Measurements from ENCODE around the gene APOBEC3C.
A peak's percentile ranks its signal among the peaks of the same experiment; 100 is the strongest.
"Not testable (repeated sequence)": the region's sequence is repeated elsewhere in the genome, so short reads cannot be mapped to it uniquely, and the experiment has no call there.

The APOBEC3C gene

DNA sequence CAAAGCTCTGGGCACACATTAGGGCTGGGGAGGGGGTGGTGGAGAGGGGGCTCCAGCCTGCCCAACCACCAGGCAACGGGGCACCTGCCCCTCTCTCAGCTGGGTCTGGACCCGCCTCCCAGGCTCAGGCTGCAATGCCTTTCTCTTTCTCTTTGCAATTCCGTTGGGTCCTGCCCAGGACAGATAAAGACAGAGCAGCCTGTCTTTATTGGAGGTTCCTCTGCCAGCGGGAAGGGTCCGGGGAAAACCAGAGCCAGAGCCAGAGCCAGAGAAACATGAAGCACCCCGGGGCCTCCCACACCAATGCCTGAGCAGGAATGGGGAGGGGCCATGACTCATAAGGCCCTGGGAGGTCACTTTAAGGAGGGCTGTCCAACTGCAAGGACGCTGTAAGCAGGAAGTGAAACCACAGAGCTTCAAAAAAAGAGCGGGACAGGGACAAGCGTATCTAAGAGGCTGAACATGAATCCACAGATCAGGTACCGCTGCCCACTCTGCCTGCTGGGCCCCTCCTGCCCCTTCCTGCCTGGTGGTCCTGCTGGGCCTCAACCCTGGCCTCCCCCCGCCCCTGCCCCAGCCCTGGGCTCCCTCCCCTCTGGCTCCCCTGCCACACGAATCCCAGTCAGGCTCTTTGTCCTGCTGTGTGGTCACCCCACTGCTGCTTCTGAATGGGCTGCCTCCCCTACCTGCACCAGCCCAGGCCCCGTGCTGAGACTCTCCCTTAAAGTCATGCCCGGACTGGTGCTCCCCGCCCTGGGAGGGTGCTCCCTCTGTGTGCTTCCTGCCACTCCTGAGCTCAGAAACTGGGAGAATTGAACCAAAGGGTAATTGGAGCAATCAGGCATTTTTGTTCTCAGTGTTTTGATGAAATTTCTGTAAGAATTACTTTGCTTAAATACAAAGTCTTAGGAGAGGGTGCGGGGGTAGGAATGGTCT lies 31.8 kb upstream of the APOBEC3C start, which contains the start of gene APOBEC3B:
Gene APOBEC3B (plus strand): TSS at position 356 of the 936 bp plus-strand sequence. CDS start 107 bp downstream, at position 463.
- H3K27ac ChIP-seq (ENCODE audit: poor library complexity, severe bottlenecking), result peak within 1 kb of the TSS; percentile 23
- peak; percentile 91 for DNase-seq (ENCODE audit: low spot score)
- peaks cover 7% of the 10 kb centered on the region for H3K9me3 ChIP-seq (ENCODE audit: severe bottlenecking)
- no peaks in the 10 kb centered on the region for H3K36me3 ChIP-seq (ENCODE audit: low read depth)
- no peaks in the 10 kb centered on the region for H3K27me3 ChIP-seq (ENCODE audit: insufficient read depth, poor library complexity, severe bottlenecking)
- TF ChIP-seq, protein P1, sequence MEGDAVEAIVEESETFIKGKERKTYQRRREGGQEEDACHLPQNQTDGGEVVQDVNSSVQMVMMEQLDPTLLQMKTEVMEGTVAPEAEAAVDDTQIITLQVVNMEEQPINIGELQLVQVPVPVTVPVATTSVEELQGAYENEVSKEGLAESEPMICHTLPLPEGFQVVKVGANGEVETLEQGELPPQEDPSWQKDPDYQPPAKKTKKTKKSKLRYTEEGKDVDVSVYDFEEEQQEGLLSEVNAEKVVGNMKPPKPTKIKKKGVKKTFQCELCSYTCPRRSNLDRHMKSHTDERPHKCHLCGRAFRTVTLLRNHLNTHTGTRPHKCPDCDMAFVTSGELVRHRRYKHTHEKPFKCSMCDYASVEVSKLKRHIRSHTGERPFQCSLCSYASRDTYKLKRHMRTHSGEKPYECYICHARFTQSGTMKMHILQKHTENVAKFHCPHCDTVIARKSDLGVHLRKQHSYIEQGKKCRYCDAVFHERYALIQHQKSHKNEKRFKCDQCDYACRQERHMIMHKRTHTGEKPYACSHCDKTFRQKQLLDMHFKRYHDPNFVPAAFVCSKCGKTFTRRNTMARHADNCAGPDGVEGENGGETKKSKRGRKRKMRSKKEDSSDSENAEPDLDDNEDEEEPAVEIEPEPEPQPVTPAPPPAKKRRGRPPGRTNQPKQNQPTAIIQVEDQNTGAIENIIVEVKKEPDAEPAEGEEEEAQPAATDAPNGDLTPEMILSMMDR (IDR thresholded peaks at IDR 0.05; ENCODE audit: poor library complexity, severe bottlenecking), result no peak
- H3K4me1 ChIP-seq (ENCODE audit: insufficient read depth, poor library complexity, severe bottlenecking), result peaks cover 22% of the 10 kb centered on the region
- peak within 1 kb of the TSS; percentile 19 for H3K4me3 ChIP-seq (ENCODE audit: severe bottlenecking)
- peak; percentile 88 for ATAC-seq (ENCODE audit: low read depth)

DNA sequence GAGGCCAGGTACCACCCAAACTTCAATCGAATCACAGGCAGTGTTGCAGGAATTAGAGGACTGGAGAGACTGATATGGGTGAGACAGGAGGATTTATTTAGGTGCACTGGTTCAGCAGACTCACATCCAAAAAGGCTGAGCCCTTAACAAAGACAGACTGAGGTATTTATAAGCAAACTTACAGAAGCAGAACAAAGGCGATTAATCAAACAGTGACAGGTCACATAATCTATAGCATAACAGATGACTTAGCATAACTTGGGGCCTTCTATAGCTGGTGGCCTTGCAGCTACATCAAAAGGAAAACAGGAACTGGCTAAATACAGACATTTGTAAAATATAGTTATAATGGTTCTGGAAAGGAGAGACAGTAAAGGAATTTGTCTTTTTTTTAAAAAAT lies 29.8 kb upstream of the APOBEC3C start:
- peaks cover 7% of the 10 kb centered on the region for H3K9me3 ChIP-seq (ENCODE audit: severe bottlenecking)
- H3K4me1 ChIP-seq (ENCODE audit: insufficient read depth, poor library complexity, severe bottlenecking), result peaks cover 22% of the 10 kb centered on the region
- H3K4me3 ChIP-seq (ENCODE audit: severe bottlenecking), result no peak overlapping the region
- H3K36me3 ChIP-seq (ENCODE audit: low read depth), result no peaks in the 10 kb centered on the region
- H3K27me3 ChIP-seq (ENCODE audit: insufficient read depth, poor library complexity, severe bottlenecking), result no peaks in the 10 kb centered on the region
- TF ChIP-seq, protein P1 (IDR thresholded peaks at IDR 0.05; ENCODE audit: poor library complexity, severe bottlenecking), result no peak
- ATAC-seq (ENCODE audit: low read depth) (no peak), DNase-seq (ENCODE audit: low spot score) (no peak)
- peak overlapping the region; percentile 26 for H3K27ac ChIP-seq (ENCODE audit: poor library complexity, severe bottlenecking)

DNA sequence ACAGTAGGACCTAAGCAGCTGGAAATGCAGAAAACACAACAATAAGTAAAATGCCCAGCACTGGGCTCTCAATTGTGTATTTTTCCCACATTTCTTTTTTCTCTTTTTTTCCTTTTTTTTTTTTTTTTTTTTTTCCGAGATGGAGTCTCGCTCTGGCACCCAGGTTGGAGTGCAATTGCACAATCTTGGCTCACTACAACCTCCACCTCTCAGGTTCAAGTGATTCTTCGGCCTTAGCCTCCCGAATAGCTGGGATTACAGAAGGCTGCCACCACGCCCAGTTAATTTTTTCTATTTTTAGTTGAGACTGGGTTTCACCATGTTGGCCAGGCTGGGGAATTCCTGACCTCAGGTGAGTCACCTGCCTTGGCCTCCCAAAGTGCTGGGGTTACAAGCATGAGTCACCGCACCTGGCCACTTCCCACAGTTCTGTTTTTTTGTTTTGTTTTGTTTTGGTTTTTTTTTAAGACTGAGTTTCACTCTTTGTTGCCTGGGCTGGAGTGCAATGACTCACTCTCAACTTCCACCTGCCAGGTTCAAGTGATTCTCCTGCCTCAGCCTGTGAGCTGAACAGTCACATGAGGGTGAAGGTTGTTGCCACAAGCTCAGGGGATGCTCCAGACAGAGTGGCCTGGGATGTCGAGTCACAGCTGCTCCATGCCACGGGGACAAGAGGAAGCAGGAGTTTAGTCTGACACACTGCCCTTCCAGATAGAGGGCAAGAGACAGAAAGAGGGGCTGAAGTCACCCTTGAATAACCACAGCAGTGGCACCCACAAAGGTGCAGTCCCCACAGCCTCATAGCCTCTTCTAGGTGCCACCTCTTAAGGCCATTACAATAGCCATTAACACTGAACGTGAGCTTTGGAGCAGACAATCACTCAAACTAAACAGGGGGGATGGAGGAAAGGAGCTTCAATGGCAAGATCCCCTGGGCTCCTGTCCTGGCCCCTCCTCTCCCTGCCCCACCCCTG lies 29.0 kb upstream of the APOBEC3C start:
- H3K36me3 ChIP-seq (ENCODE audit: low read depth); H3K4me3 ChIP-seq (ENCODE audit: severe bottlenecking); H3K9me3 ChIP-seq (ENCODE audit: severe bottlenecking); H3K27me3 ChIP-seq (ENCODE audit: insufficient read depth, poor library complexity, severe bottlenecking): not testable (repeated sequence)
- peak; percentile 74 for ATAC-seq (ENCODE audit: low read depth)
- Histone ChIP-seq H3K27ac (ENCODE audit: poor library complexity, severe bottlenecking) (peak overlapping the region; percentile 26), H3K4me1 (ENCODE audit: insufficient read depth, poor library complexity, severe bottlenecking) (peaks cover 22% of the 10 kb centered on the region)
- DNase-seq (ENCODE audit: low spot score), result peak; percentile 93

DNA sequence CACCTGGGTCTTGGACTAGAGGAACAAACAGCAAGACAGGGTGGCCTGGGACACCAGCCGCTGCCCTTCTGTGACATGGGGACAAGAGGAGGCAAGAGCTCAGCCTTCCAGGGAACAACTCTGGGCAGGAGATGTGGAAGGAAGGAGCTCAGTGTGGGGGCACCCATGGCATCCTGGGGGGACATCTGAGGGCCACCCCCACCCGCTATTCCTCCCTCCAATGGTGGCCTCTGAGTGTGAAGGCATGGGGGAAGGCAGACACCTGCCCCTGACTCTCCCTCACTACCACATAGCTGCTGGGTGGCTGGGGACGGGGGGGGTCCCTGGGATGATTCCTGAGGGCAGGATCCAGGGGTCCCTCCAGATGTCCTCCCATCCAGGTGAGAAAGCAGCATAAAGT lies 27.4 kb upstream of the APOBEC3C start:
- no peak for ATAC-seq (ENCODE audit: low read depth)
- Histone ChIP-seq H3K4me1 (ENCODE audit: insufficient read depth, poor library complexity, severe bottlenecking) (peaks cover 19% of the 10 kb centered on the region), H3K4me3 (ENCODE audit: severe bottlenecking) (no peak overlapping the region), H3K9me3 (ENCODE audit: severe bottlenecking) (peaks cover 7% of the 10 kb centered on the region), H3K27ac (ENCODE audit: poor library complexity, severe bottlenecking) (no peak overlapping the region), H3K36me3 (ENCODE audit: low read depth) (no peaks in the 10 kb centered on the region), H3K27me3 (ENCODE audit: insufficient read depth, poor library complexity, severe bottlenecking) (no peaks in the 10 kb centered on the region)
- DNase-seq (ENCODE audit: low spot score), result no peak
- TF ChIP-seq, protein P1 (IDR thresholded peaks at IDR 0.05; ENCODE audit: poor library complexity, severe bottlenecking), result no peak
